Measurements from ENCODE around the gene MLN.

GRCh38 chr6:33820784-33821520, 17.1 kb upstream of the MLN start:
- TF ChIP-seq, protein P1, sequence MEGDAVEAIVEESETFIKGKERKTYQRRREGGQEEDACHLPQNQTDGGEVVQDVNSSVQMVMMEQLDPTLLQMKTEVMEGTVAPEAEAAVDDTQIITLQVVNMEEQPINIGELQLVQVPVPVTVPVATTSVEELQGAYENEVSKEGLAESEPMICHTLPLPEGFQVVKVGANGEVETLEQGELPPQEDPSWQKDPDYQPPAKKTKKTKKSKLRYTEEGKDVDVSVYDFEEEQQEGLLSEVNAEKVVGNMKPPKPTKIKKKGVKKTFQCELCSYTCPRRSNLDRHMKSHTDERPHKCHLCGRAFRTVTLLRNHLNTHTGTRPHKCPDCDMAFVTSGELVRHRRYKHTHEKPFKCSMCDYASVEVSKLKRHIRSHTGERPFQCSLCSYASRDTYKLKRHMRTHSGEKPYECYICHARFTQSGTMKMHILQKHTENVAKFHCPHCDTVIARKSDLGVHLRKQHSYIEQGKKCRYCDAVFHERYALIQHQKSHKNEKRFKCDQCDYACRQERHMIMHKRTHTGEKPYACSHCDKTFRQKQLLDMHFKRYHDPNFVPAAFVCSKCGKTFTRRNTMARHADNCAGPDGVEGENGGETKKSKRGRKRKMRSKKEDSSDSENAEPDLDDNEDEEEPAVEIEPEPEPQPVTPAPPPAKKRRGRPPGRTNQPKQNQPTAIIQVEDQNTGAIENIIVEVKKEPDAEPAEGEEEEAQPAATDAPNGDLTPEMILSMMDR (IDR thresholded peaks at IDR 0.05), result no peak
- TF ChIP-seq POLR2A (IDR thresholded peaks at IDR 0.05), result no peak
